ENCODE data around the gene VWA8. TPM values are rescaled to one million over a fixed set of nuclear protein-coding genes. Genes with fewer than 3 reads are reported as not detected.
"Not testable (repeated sequence)": the region's sequence is repeated elsewhere in the genome, so short reads cannot be mapped to it uniquely, and the experiment has no call there.

The VWA8 gene
- polyA plus RNA-seq, 3 donors, result 19.5 to 21.6 (median 20.2) TPM

GRCh38 chr13:41891119-41891518 lies 69.8 kb downstream of the VWA8 start:
- no peak for DNase-seq (ENCODE audit: extremely low read depth in 1 of 11, low read depth in 9 of 11, low spot score in 4 of 11)

GRCh38 chr13:41883147-41883546 lies 77.8 kb downstream of the VWA8 start:
- no peak for DNase-seq (ENCODE audit: extremely low read depth in 1 of 11, low read depth in 9 of 11, low spot score in 4 of 11)

GRCh38 chr13:41881890-41882289 lies 79.0 kb downstream of the VWA8 start:
- DNase-seq (ENCODE audit: extremely low read depth in 1 of 11, low read depth in 9 of 11, low spot score in 4 of 11), result not testable (repeated sequence)

- DNase-seq (ENCODE audit: extremely low read depth in 1 of 11, low read depth in 9 of 11, low spot score in 4 of 11), result no peak
Observed at GRCh38 chr13:41880966-41881365, 79.9 kb downstream of the VWA8 start.

GRCh38 chr13:41864658-41865057 lies 96.3 kb downstream of the VWA8 start:
- no peak for DNase-seq (ENCODE audit: extremely low read depth in 1 of 11, low read depth in 9 of 11, low spot score in 4 of 11)

- not testable (repeated sequence) for DNase-seq (ENCODE audit: extremely low read depth in 1 of 11, low read depth in 9 of 11, low spot score in 4 of 11)
Observed at GRCh38 chr13:41862659-41863058, 98.2 kb downstream of the VWA8 start.

GRCh38 chr13:41859565-41859964 lies 101.3 kb downstream of the VWA8 start:
- DNase-seq (ENCODE audit: extremely low read depth in 1 of 11, low read depth in 9 of 11, low spot score in 4 of 11), result no peak

- DNase-seq (ENCODE audit: extremely low read depth in 1 of 11, low read depth in 9 of 11, low spot score in 4 of 11), result no peak
Observed at GRCh38 chr13:41858780-41859179, 102.1 kb downstream of the VWA8 start.

- DNase-seq (ENCODE audit: extremely low read depth in 1 of 11, low read depth in 9 of 11, low spot score in 4 of 11), result no peak
Observed at GRCh38 chr13:41854758-41855157, 106.2 kb downstream of the VWA8 start.

GRCh38 chr13:41851351-41851750 lies 109.6 kb downstream of the VWA8 start:
- DNase-seq (ENCODE audit: extremely low read depth in 1 of 11, low read depth in 9 of 11, low spot score in 4 of 11), result no peak

- no peak for DNase-seq (ENCODE audit: extremely low read depth in 1 of 11, low read depth in 9 of 11, low spot score in 4 of 11)
Observed at GRCh38 chr13:41848435-41849255, 112.3 kb downstream of the VWA8 start.

GRCh38 chr13:41847216-41847615 lies 113.7 kb downstream of the VWA8 start:
- DNase-seq (ENCODE audit: extremely low read depth in 1 of 11, low read depth in 9 of 11, low spot score in 4 of 11), result no peak

GRCh38 chr13:41842036-41842620 lies 118.8 kb downstream of the VWA8 start:
- DNase-seq (ENCODE audit: extremely low read depth in 1 of 11, low read depth in 9 of 11, low spot score in 4 of 11), result peak; percentile 51 to 85 (median 58)

- DNase-seq (ENCODE audit: extremely low read depth in 1 of 11, low read depth in 9 of 11, low spot score in 4 of 11), result no peak
Observed at GRCh38 chr13:41837629-41838028, 123.3 kb downstream of the VWA8 start.

- DNase-seq (ENCODE audit: extremely low read depth in 1 of 11, low read depth in 9 of 11, low spot score in 4 of 11), result no peak
Observed at GRCh38 chr13:41835871-41836270, 125.0 kb downstream of the VWA8 start.

GRCh38 chr13:41834697-41835096 lies 126.2 kb downstream of the VWA8 start:
- DNase-seq (ENCODE audit: extremely low read depth in 1 of 11, low read depth in 9 of 11, low spot score in 4 of 11), result not testable (repeated sequence)

- DNase-seq (ENCODE audit: extremely low read depth in 1 of 11, low read depth in 9 of 11, low spot score in 4 of 11), result no peak
Observed at GRCh38 chr13:41833831-41834230, 127.1 kb downstream of the VWA8 start.

- no peak for DNase-seq (ENCODE audit: extremely low read depth in 1 of 11, low read depth in 9 of 11, low spot score in 4 of 11)
Observed at GRCh38 chr13:41833201-41833600, 127.7 kb downstream of the VWA8 start.

GRCh38 chr13:41827507-41828213 lies 133.2 kb downstream of the VWA8 start:
- no peak for DNase-seq (ENCODE audit: extremely low read depth in 1 of 11, low read depth in 9 of 11, low spot score in 4 of 11)

- no peak for DNase-seq (ENCODE audit: extremely low read depth in 1 of 11, low read depth in 9 of 11, low spot score in 4 of 11)
Observed at GRCh38 chr13:41825691-41826090, 135.2 kb downstream of the VWA8 start.

Measured in renal cortex interstitium (tissue), 11 donors.